ENCODE measurements around the gene EDEM2.

DNA sequence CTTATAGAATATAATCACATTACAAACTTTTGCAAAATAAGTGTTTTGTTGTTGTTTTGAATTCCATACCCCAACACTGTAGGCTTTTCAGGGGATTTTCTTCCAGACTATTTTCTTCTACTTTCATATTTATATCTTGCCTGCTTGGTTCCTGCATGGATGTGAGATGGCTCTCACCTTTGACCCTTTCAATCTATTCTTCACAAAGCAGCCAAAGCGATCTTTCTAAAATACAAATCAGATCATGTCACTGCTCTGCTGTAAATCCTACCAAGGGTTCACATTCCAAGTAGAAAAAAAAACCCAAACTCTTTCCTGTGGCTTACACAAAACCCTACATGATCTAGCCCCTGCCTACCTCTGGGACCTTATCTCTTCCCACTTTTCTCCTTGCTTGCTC is 29.5 kb downstream of the EDEM2 start:
- TF ChIP-seq, protein P1, sequence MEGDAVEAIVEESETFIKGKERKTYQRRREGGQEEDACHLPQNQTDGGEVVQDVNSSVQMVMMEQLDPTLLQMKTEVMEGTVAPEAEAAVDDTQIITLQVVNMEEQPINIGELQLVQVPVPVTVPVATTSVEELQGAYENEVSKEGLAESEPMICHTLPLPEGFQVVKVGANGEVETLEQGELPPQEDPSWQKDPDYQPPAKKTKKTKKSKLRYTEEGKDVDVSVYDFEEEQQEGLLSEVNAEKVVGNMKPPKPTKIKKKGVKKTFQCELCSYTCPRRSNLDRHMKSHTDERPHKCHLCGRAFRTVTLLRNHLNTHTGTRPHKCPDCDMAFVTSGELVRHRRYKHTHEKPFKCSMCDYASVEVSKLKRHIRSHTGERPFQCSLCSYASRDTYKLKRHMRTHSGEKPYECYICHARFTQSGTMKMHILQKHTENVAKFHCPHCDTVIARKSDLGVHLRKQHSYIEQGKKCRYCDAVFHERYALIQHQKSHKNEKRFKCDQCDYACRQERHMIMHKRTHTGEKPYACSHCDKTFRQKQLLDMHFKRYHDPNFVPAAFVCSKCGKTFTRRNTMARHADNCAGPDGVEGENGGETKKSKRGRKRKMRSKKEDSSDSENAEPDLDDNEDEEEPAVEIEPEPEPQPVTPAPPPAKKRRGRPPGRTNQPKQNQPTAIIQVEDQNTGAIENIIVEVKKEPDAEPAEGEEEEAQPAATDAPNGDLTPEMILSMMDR (IDR thresholded peaks at IDR 0.05; ENCODE audit: insufficient read depth, low read depth, low read length) = no peak
- TF ChIP-seq EZH2 (IDR thresholded peaks at IDR 0.05; ENCODE audit: insufficient read depth, low read length) = no peak
